ENCODE results near the gene ZMIZ1. TPM values are rescaled to one million over a fixed set of nuclear protein-coding genes. Genes with fewer than 3 reads are reported as not detected.
A peak's percentile ranks its signal among the peaks of the same experiment; 100 is the strongest.

ZMIZ1 gene
- polyA plus RNA-seq, 1 donor, result 40.1 TPM

DNA sequence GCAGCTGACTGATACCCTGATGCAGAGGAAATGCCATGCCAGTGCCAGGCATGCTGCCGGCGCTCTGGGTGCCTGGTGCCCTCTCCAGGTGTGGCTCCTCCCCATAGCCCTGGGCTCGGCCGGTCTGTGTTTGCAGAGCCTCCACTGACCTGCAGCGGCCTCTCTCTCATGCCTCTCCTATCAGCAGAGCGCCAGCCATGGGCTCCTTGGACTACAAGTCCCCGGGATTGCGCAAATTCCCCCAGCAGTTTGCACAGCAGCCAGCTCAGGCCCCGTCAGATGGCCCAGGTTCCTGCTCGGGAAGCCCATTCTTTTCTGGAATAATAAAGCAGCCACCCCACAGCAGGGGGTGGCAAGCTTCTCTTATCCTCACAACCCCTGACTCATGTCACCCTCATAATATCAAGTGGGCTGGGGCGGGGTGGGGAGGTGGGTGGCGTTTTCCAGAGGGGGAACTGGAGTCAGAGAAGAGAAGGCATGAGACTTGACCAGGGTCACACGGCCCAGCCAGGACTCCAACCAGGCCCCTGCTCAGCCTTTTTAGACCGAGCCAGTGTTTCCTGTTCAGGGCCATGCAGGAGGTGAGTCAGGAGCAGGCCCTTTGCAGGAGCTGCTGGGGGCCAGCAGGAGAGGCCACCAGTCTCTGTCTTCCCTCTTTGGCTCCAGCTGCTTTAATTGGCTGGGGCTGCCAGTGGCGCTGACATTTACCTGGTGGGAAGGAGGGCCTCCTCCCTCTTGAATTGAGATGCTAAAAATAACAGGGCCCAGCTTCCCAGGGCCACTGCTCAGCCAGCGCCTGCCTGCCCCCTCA lies 58.6 kb downstream of the ZMIZ1 start:
- peak; percentile 67 to 80 for DNase-seq
- no peak overlapping the region for H3K27ac ChIP-seq (ENCODE audit: low read length)
- no peaks in the 10 kb centered on the region for H3K27me3 ChIP-seq (ENCODE audit: control insufficient read depth, insufficient read depth, low read length)
- H3K9me3 ChIP-seq (ENCODE audit: control insufficient read depth, low read depth, low read length), result no peaks in the 10 kb centered on the region
- H3K4me1 ChIP-seq (ENCODE audit: control insufficient read depth, insufficient read depth, low read length), result peaks cover 19% of the 10 kb centered on the region
- H3K4me3 ChIP-seq (ENCODE audit: low read length), result no peak overlapping the region
- WGBS (ENCODE audit: insufficient coverage, low lambda C conversion rate), result 0% methylated on average over 2 of the region's 16 CpGs
- peaks cover 71% of the 10 kb centered on the region for H3K36me3 ChIP-seq (ENCODE audit: control insufficient read depth, insufficient read depth, low read length)

DNA sequence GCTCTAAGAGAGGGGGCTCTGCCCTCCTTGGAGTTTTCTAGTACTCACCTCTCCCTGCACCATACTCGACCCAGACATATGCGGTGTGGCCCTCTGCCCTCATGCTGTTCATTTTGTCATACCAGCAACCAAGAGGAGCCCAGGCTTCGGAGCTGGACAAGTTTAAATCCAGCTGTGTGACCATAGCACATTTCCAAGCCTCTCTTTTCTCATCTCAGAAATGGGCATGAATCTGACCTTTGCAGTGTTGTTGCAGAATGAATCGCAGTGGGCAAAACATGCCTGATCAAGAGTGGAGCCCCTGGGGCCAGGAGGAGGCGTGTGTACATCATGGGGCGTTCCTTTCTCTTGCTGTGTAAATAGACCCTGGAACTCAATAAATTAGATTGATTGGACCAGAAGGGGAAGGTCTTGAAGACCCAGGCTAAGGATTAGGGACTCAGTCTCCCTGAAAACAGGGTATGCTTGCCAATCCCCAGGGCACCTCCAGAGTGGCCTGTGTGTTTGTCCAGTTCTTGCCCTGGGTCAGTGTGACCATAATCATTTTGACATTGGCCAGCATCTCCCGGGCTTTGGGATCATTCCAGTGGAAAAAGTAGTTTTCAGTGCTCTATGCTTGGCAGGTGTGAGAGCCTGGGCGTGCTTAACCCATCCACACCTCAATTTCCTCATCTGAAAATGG lies 59.6 kb downstream of the ZMIZ1 start:
- H3K27ac ChIP-seq (ENCODE audit: low read length), result no peak overlapping the region
- H3K36me3 ChIP-seq (ENCODE audit: control insufficient read depth, insufficient read depth, low read length), result peaks cover 70% of the 10 kb centered on the region

DNA sequence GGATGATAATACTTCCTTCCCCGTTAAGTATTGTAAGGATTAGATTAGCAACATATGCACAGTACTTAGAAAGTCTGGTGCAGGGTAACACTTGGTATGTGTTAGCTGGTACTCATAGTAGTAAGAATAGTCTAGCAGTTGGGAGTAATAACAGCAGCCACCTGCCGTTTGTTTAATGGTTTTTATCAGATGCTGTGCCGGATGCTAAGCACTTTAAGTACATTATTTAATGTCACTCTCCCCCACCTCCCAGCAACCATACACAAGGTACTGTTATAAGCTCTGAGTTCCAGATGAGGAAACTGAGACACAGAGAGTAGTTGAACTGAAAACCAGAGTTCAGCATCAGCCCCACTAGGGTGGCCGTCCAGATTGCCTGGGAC lies 60.1 kb downstream of the ZMIZ1 start:
- peaks cover 19% of the 10 kb centered on the region for H3K4me1 ChIP-seq (ENCODE audit: control insufficient read depth, insufficient read depth, low read length)
- H3K9me3 ChIP-seq (ENCODE audit: control insufficient read depth, low read depth, low read length), result no peaks in the 10 kb centered on the region
- WGBS (ENCODE audit: insufficient coverage, low lambda C conversion rate), result 60% methylated on average over 1 of the region's 4 CpGs
- no peaks in the 10 kb centered on the region for H3K27me3 ChIP-seq (ENCODE audit: control insufficient read depth, insufficient read depth, low read length)
- peaks cover 67% of the 10 kb centered on the region for H3K36me3 ChIP-seq (ENCODE audit: control insufficient read depth, insufficient read depth, low read length)
- no peak overlapping the region for H3K27ac ChIP-seq (ENCODE audit: low read length)
- H3K4me3 ChIP-seq (ENCODE audit: low read length), result no peak overlapping the region
- no peak for DNase-seq

More for the DNA sequence above, 59.6 kb downstream of the ZMIZ1 start:
- no CpG with 5 or more reads among the region's 8 CpGs for WGBS (ENCODE audit: insufficient coverage, low lambda C conversion rate)
- Histone ChIP-seq H3K4me3 (ENCODE audit: low read length) (no peak overlapping the region), H3K9me3 (ENCODE audit: control insufficient read depth, low read depth, low read length) (no peaks in the 10 kb centered on the region), H3K27me3 (ENCODE audit: control insufficient read depth, insufficient read depth, low read length) (no peaks in the 10 kb centered on the region), H3K4me1 (ENCODE audit: control insufficient read depth, insufficient read depth, low read length) (peaks cover 19% of the 10 kb centered on the region)
- DNase-seq, result no peak

DNA sequence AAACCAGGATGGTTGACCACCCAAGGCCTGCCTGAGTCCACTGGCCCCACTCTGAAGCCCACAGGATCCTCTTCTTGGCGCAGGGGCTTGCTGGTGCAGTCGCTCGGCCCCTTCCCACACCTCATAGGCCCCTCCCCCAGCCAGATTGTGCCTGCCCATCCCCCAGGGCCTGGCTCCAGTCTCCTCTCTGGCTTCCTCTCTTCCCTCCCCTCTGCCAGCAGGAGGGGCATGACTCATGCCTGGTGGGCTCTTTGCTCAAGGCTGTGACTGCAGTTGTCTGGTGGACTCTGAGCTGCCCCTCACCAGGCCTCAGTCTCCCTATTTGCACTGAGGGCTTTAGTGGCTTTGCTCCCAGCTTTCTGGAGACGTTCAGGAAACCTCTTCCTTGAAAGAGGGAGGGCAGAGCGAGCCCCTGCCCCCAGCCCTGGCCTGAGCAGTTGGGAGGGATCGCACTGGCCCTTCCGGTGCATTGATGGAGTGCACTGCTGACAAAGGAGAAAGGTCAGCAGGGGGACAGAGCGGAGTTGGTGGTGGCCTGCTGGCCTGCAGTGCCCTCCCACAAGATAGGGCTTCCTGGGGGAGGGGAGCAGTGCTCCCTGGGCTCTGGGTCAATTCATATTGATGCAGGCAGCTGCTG lies 60.7 kb downstream of the ZMIZ1 start:
- Histone ChIP-seq H3K27ac (ENCODE audit: low read length) (no peak overlapping the region), H3K4me3 (ENCODE audit: low read length) (no peak overlapping the region), H3K9me3 (ENCODE audit: control insufficient read depth, low read depth, low read length) (no peaks in the 10 kb centered on the region), H3K27me3 (ENCODE audit: control insufficient read depth, insufficient read depth, low read length) (no peaks in the 10 kb centered on the region), H3K36me3 (ENCODE audit: control insufficient read depth, insufficient read depth, low read length) (peaks cover 64% of the 10 kb centered on the region), H3K4me1 (ENCODE audit: control insufficient read depth, insufficient read depth, low read length) (peaks cover 19% of the 10 kb centered on the region)
- no peak for DNase-seq
- WGBS (ENCODE audit: insufficient coverage, low lambda C conversion rate), result no CpG with 5 or more reads among the region's 8 CpGs

DNA sequence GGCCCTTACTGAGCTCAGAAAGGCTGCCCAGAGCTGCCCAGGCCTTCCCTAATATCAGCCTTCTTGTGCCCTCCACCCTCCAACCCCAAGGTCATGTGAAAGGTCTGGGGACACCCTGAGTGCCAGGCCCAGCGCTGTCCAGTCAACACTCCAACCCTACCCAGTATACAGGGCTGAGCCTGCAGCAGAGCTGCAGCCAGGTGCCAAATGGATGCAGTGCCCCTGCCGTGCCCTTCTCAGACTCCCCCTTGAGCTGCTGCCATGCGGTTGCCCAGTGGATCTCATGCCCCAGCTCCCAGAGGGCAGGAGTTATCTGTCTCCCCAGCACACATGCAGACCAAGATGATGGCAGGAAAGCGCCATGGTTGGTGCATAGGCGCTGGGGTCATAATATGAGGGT lies 61.5 kb downstream of the ZMIZ1 start:
- H3K4me1 ChIP-seq (ENCODE audit: control insufficient read depth, insufficient read depth, low read length), result peaks cover 22% of the 10 kb centered on the region
- H3K36me3 ChIP-seq (ENCODE audit: control insufficient read depth, insufficient read depth, low read length), result peaks cover 58% of the 10 kb centered on the region
- H3K9me3 ChIP-seq (ENCODE audit: control insufficient read depth, low read depth, low read length), result no peaks in the 10 kb centered on the region
- no peak overlapping the region for H3K4me3 ChIP-seq (ENCODE audit: low read length)
- no peak overlapping the region for H3K27ac ChIP-seq (ENCODE audit: low read length)
- no CpG with 5 or more reads among the region's 5 CpGs for WGBS (ENCODE audit: insufficient coverage, low lambda C conversion rate)
- DNase-seq, result no peak
- no peaks in the 10 kb centered on the region for H3K27me3 ChIP-seq (ENCODE audit: control insufficient read depth, insufficient read depth, low read length)

DNA sequence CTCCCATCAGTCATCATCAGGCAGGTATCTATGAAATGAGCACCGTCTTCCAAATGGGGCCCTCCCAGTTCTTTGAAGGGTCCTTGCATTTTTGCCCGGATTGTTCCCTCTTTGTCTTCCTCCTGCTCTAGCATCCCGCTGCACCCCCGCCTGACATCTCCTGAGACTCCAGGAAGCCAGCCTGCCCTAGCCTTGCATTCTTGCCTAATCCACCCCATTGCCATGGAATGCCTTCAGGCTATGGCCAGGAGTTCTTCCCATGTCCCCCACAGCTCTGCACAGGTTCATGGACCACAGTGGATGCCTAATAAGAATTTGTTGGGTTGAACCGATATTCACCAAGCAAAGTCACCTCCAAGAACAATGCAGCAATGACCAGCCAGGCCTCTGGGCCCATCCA lies 62.1 kb downstream of the ZMIZ1 start:
- WGBS (ENCODE audit: insufficient coverage, low lambda C conversion rate), result no CpG with 5 or more reads among the region's 5 CpGs
- Histone ChIP-seq H3K4me1 (ENCODE audit: control insufficient read depth, insufficient read depth, low read length) (peaks cover 25% of the 10 kb centered on the region), H3K4me3 (ENCODE audit: low read length) (no peak overlapping the region), H3K27ac (ENCODE audit: low read length) (no peak overlapping the region), H3K36me3 (ENCODE audit: control insufficient read depth, insufficient read depth, low read length) (peaks cover 57% of the 10 kb centered on the region), H3K9me3 (ENCODE audit: control insufficient read depth, low read depth, low read length) (no peaks in the 10 kb centered on the region), H3K27me3 (ENCODE audit: control insufficient read depth, insufficient read depth, low read length) (no peaks in the 10 kb centered on the region)
- no peak for DNase-seq

DNA sequence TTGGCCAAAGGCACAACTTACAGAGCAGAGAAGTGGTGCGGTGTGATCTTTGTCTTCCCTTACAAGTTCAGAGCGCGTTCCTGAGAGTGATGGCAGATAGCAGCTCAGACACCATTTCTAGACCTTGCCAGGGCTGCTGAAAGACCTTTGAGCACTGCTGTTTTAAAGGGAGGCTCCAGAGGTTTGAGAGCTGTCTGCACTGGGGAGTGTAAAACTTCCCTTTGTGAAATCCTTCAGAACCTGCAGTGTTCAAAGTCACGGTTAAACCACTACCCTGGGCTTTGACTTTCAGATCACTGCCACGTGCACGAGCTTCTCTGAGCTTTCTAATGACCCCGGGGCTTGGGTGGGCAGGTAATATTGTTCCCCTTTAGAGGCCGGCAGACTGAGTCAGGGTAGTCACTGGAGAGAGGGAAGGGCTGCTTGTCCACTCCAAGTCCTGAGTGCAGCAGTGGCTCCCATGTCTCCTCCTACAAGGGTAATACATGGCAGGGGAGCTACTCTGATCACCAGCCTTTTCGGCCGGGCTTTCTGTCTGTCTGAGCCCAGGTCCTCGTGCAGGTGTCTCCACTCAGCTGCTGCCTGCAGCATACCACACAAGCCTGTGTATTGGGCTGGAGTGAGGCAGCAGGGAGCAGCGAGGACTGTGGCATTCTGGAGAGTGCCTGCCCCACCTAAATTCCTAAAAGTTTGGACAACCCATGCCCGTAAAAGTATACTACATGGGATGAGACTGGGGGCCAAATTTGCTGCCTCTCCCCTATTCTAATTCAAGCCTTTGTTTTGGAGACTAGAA lies 63.3 kb downstream of the ZMIZ1 start:
- H3K36me3 ChIP-seq (ENCODE audit: control insufficient read depth, insufficient read depth, low read length), result peaks cover 46% of the 10 kb centered on the region
- H3K9me3 ChIP-seq (ENCODE audit: control insufficient read depth, low read depth, low read length), result no peaks in the 10 kb centered on the region
- H3K27me3 ChIP-seq (ENCODE audit: control insufficient read depth, insufficient read depth, low read length), result no peaks in the 10 kb centered on the region
- H3K4me1 ChIP-seq (ENCODE audit: control insufficient read depth, insufficient read depth, low read length), result peaks cover 24% of the 10 kb centered on the region
- no peak overlapping the region for H3K27ac ChIP-seq (ENCODE audit: low read length)
- no peak for DNase-seq
- no peak overlapping the region for H3K4me3 ChIP-seq (ENCODE audit: low read length)
- no CpG with 5 or more reads among the region's 13 CpGs for WGBS (ENCODE audit: insufficient coverage, low lambda C conversion rate)

DNA sequence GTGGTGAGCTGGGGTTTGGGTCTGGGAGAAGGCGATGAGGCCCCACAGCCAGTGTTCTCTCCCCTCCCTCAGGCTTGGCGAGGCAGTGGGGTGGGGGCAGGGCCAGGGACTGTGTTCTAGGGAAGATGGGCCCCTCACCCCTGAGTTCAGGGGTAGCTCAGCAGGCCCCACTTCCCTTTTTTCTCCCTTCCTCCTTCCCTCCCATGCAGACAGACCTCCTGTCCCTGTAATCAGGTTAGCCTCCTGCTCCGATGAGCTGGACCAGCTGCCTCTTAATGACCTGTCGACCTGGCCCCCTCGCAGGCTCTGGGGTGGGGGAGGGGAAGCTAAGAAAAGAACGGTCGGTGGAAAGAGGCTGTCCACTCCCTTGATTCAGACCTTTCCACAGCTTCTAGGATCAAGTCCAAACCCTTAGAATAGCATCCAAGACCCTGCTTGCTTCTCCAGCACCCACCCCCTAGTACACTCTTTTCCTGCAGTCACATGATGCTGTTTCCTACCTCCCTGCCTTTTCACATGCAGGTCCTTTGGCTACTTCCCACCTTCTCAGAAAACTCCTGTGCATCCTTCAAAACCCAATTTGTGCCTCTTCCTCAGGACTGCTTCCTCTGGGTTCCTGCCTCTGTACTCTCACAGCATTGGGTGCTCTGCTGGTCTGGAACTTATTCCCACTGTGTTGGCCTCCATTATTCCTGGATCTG lies 64.1 kb downstream of the ZMIZ1 start:
- peaks cover 43% of the 10 kb centered on the region for H3K36me3 ChIP-seq (ENCODE audit: control insufficient read depth, insufficient read depth, low read length)

DNA sequence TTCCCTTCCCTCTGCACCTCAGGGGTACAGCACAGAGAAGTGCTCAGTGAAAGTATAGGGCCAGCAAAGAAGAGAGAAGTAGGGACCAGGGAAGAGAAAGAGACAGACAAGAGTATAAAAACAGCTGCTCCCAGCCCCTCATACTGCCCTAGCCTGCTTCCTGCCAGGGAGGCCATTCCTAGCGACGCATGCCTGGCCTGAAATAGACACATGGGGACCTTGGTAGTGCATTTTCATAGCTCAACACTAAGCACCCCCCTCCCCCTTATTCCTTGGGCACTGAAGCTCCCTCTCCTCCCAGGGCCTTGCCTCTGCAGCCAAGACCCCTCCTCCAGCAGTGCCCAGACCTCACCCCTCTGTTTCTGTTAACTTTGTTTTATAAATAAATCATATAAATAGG lies 64.7 kb downstream of the ZMIZ1 start:
- H3K4me1 ChIP-seq (ENCODE audit: control insufficient read depth, insufficient read depth, low read length), result peaks cover 29% of the 10 kb centered on the region
- no peak overlapping the region for H3K27ac ChIP-seq (ENCODE audit: low read length)
- no peak overlapping the region for H3K4me3 ChIP-seq (ENCODE audit: low read length)
- H3K9me3 ChIP-seq (ENCODE audit: control insufficient read depth, low read depth, low read length), result no peaks in the 10 kb centered on the region
- H3K27me3 ChIP-seq (ENCODE audit: control insufficient read depth, insufficient read depth, low read length), result no peaks in the 10 kb centered on the region
- no peak for DNase-seq
- peaks cover 42% of the 10 kb centered on the region for H3K36me3 ChIP-seq (ENCODE audit: control insufficient read depth, insufficient read depth, low read length)
- WGBS (ENCODE audit: insufficient coverage, low lambda C conversion rate), result 46% methylated on average over 2 of the region's 2 CpGs

More for the DNA sequence above, 64.1 kb downstream of the ZMIZ1 start:
- WGBS (ENCODE audit: insufficient coverage, low lambda C conversion rate), result no CpG with 5 or more reads among the region's 7 CpGs
- Histone ChIP-seq H3K4me1 (ENCODE audit: control insufficient read depth, insufficient read depth, low read length) (peaks cover 25% of the 10 kb centered on the region), H3K27ac (ENCODE audit: low read length) (peak overlapping the region; percentile 8), H3K4me3 (ENCODE audit: low read length) (no peak overlapping the region), H3K9me3 (ENCODE audit: control insufficient read depth, low read depth, low read length) (no peaks in the 10 kb centered on the region), H3K27me3 (ENCODE audit: control insufficient read depth, insufficient read depth, low read length) (no peaks in the 10 kb centered on the region)
- no peak for DNase-seq
